Measurements from ENCODE around the gene PMPCA.

The PMPCA gene

GRCh38 chr9:136373300-136374182 lies 36.9 kb upstream of the PMPCA start, which contains the start of gene CARD9:
Gene CARD9, minus strand, starts transcription at chr9:136373669. Its CDS starts 1,591 bp downstream, at chr9:136372078.
- DNase-seq (ENCODE audit: low spot score): no peak

GRCh38 chr9:136374183-136374575 lies 36.3 kb upstream of the PMPCA start:
- DNase-seq (ENCODE audit: low spot score): no peak

GRCh38 chr9:136375096-136375495 lies 35.4 kb upstream of the PMPCA start:
- DNase-seq (ENCODE audit: low spot score): no peak

- DNase-seq (ENCODE audit: low spot score): no peak
Measured at GRCh38 chr9:136376457-136376856, 34.0 kb upstream of the PMPCA start.

GRCh38 chr9:136377341-136378169 lies 32.9 kb upstream of the PMPCA start:
- DNase-seq (ENCODE audit: low spot score): no peak

- no peak for DNase-seq (ENCODE audit: low spot score)
Measured at GRCh38 chr9:136378170-136379002, 32.1 kb upstream of the PMPCA start.

GRCh38 chr9:136379003-136379287 lies 31.5 kb upstream of the PMPCA start:
- no peak for DNase-seq (ENCODE audit: low spot score)

- no peak for DNase-seq (ENCODE audit: low spot score)
Measured at GRCh38 chr9:136379401-136379800, 31.1 kb upstream of the PMPCA start.

GRCh38 chr9:136379891-136380290 lies 30.6 kb upstream of the PMPCA start:
- no peak for DNase-seq (ENCODE audit: low spot score)

- DNase-seq (ENCODE audit: low spot score): no peak
Measured at GRCh38 chr9:136380381-136380780, 30.1 kb upstream of the PMPCA start.

- DNase-seq (ENCODE audit: low spot score): no peak
Measured at GRCh38 chr9:136381311-136381710, 29.1 kb upstream of the PMPCA start.

- DNase-seq (ENCODE audit: low spot score): no peak
Measured at GRCh38 chr9:136381966-136382513, 28.4 kb upstream of the PMPCA start.

- DNase-seq (ENCODE audit: low spot score): no peak
Measured at GRCh38 chr9:136383436-136383835, 27.0 kb upstream of the PMPCA start.

GRCh38 chr9:136385015-136385414 lies 25.4 kb upstream of the PMPCA start:
- no peak for DNase-seq (ENCODE audit: low spot score)

GRCh38 chr9:136386018-136386417 lies 24.4 kb upstream of the PMPCA start:
- DNase-seq (ENCODE audit: low spot score): no peak

- no peak for DNase-seq (ENCODE audit: low spot score)
Measured at GRCh38 chr9:136387217-136387616, 23.2 kb upstream of the PMPCA start.

GRCh38 chr9:136389396-136389795 lies 21.1 kb upstream of the PMPCA start:
- no peak for DNase-seq (ENCODE audit: low spot score)

- no peak for DNase-seq (ENCODE audit: low spot score)
Measured at GRCh38 chr9:136391737-136392537, 18.5 kb upstream of the PMPCA start.

- no peak for DNase-seq (ENCODE audit: low spot score)
Measured at GRCh38 chr9:136392538-136393449, 17.7 kb upstream of the PMPCA start.

GRCh38 chr9:136393531-136393930 lies 16.9 kb upstream of the PMPCA start:
- DNase-seq (ENCODE audit: low spot score): no peak

Measured in hematopoietic multipotent progenitor cell treated with erythropoietin and hydrocortisone succinate and interleukin-3 and kit ligand, for 15 days (in vitro differentiated cells).